Activated naive CD4-positive, alpha-beta T cell treated with Interleukin-2 at 50 U/mL for 16 hours (primary cell): Measurements from ENCODE around the gene ATP13A2.
"Not testable (repeated sequence)": the region's sequence is repeated elsewhere in the genome, so short reads cannot be mapped to it uniquely, and the experiment has no call there.

Experiments
- DNase-seq: peaks from one replicate; pipeline ENCODE4 v3.0.0-alpha.2; 2020

ATP13A2 gene

DNA sequence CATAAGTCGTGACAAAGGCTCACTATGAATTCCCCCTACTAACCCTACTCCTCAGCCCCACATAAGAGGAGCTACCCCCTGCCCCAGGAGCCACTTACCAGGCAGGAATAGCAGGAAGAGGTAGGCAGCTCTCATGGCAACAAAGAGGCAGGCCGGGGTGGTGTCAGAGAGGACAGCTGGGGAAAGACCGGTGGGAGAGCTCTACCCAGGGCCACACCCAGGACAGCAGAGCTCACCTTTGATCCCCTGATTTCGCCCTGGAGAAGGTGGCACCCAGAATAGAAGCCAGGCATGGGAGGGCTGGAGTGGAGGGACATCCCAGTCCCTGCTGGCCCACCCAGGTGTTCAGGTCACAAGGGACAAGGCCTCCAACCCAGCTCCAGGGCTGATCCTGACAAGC, 33.6 kb downstream of the ATP13A2 start:
- no peak for DNase-seq

- DNase-seq: no peak
Observed at GRCh38 chr1:16977377-16977776, 34.4 kb downstream of the ATP13A2 start.

DNA sequence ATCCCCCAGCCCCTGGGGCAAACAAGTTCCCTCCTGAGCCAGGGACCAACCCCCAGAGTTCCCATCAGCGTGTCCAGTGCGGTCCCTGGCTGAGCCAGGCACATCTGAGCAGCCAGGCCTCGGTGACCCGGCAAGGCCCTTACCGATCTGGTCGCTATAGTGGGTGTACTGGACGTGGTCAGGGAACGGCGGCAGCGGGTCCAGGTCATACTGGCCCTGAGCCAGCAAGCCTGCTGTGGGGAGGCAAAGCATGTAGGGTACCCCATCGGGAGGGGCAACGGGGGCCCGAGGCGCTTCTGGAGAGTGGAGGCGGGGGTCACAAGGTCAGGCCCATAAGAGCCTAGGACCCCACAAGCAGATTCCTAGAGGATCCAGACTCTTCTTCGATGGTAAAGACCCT, 34.8 kb downstream of the ATP13A2 start:
- no peak for DNase-seq

GRCh38 chr1:16975838-16976237, 35.9 kb downstream of the ATP13A2 start:
- DNase-seq: no peak

GRCh38 chr1:16975211-16975610, 36.5 kb downstream of the ATP13A2 start:
- no peak for DNase-seq

- DNase-seq: no peak
Observed at GRCh38 chr1:16973215-16973614, 38.5 kb downstream of the ATP13A2 start.

GRCh38 chr1:16972189-16972895, 39.4 kb downstream of the ATP13A2 start:
- no peak for DNase-seq

DNA sequence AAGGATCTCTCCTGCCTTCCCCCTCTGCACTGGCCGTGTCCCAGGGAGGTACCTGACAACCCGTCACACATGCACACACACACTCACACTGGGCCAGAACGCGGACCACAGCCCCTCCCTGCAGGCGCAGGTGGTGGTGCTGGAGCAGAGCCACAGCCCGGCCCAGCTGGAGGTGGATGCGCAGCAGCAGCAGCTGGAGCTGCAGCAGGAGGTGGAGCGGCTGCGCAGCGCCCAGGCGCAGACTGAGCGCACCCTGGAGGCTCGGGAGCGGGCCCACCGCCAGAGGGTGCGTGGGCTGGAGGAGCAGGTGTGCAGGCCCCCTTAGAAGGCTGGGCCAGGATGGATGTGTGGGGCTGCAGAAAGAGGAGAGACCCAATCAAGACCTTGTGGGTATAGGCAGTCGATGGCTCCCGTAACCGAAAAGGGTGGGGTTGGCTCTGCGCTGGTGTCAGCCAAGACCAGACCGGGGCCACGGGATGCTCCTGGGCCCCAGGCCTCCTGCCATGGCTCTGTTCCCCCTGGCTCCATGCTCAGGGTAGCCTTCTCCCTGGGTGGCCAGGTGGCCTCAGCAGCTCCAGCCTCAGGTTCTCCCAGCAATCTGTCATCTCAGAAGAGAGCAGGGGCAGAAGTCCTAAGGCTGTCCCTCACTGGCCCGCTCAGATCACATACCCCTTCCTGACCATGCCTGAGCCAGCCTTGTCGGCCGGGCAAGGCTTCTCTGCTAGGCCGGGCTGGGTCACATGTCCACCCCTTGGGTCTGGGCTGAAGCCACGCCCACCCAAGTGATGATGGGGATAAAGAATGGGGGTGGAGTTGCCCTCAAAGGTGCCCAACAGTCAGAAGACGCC, 40.2 kb downstream of the ATP13A2 start:
- DNase-seq: no peak

DNA sequence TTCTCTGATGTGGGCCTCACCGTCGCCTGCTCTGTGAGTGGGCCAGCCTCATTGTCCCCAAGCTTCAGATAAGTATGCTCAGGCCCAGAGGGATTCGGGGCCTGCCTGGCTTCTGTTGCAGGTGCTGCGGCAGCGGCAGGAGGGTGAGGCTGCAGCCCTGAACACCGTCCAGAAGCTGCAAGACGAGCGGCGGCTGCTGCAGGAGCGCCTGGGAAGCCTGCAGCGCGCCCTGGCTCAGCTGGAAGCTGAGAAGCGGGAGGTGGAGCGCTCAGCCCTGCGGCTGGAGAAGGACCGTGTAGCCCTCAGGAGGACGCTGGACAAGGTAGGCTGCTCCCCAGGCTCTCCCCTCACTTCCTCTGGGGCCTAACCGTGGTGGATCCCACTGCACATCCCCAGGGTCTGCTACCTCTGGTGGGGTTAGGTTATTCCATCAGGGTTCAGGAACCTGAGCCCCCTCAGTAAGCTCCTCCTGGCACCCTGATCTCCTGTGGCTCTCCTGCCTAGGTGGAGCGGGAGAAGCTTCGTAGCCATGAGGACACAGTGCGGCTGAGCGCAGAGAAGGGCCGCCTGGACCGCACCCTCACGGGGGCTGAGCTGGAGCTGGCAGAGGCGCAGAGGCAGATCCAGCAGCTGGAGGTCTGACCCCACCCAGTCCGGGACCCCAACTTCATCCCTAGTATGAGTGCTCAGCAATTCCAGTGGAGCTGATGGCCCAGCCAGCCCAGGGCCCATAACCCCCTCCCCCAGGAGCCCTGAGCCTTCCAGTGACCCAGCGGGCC, 41.4 kb downstream of the ATP13A2 start:
- DNase-seq: no peak

GRCh38 chr1:16969651-16970050, 42.1 kb downstream of the ATP13A2 start:
- DNase-seq: no peak

- DNase-seq: no peak
Observed at GRCh38 chr1:16969057-16969611, 42.6 kb downstream of the ATP13A2 start.

DNA sequence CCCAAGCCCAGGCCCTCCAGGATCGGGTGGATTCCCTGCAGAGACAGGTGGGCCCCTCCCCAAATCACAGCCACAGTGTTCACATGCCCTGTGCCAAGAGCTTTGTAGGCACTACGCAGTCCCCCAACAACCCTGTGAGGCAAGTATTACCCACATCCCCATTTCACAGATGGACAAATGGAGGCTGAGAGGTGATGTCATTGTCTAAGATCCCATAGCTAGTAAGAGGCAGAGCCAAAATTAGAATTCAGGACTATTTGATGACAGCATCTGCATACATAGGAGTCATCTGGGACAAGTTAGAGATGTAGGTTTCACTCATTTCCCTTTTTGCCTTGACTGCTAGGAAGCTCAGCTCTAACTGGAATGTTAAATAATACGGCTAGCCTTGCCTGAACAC, 43.4 kb downstream of the ATP13A2 start:
- no peak for DNase-seq

- DNase-seq: no peak
Observed at GRCh38 chr1:16967962-16968361, 43.8 kb downstream of the ATP13A2 start.

DNA sequence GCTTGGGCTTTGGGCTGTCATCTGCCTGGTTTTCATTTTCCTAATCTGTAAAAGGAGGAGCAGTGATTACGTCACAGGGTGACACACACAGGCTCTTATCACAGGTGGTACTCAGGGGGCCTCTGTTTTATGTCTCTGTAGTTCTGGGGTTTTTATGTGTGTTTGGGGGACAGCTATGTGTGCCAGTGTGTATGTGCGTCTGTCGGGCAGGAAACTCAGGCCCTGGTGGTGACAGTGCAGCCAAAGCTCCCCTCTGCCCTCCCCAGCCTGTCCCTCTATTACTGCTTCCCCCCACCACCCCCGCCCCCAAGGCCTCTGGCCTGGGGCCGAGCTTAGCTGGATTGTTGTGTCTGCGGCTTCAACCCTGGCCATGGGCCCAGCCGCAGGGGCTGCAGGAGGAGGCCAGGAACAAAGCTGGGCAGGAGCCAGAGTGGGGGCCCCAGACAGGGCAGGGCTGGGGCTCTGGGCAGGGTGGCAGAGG, 44.6 kb downstream of the ATP13A2 start:
- no peak for DNase-seq

- no peak for DNase-seq
Observed at GRCh38 chr1:16966282-16966681, 45.4 kb downstream of the ATP13A2 start.

- no peak for DNase-seq
Observed at GRCh38 chr1:16965486-16966067, 46.2 kb downstream of the ATP13A2 start.

GRCh38 chr1:16964169-16964568, 47.6 kb downstream of the ATP13A2 start:
- not testable (repeated sequence) for DNase-seq

- no peak for DNase-seq
Observed at GRCh38 chr1:16961297-16962133, 50.2 kb downstream of the ATP13A2 start.

DNA sequence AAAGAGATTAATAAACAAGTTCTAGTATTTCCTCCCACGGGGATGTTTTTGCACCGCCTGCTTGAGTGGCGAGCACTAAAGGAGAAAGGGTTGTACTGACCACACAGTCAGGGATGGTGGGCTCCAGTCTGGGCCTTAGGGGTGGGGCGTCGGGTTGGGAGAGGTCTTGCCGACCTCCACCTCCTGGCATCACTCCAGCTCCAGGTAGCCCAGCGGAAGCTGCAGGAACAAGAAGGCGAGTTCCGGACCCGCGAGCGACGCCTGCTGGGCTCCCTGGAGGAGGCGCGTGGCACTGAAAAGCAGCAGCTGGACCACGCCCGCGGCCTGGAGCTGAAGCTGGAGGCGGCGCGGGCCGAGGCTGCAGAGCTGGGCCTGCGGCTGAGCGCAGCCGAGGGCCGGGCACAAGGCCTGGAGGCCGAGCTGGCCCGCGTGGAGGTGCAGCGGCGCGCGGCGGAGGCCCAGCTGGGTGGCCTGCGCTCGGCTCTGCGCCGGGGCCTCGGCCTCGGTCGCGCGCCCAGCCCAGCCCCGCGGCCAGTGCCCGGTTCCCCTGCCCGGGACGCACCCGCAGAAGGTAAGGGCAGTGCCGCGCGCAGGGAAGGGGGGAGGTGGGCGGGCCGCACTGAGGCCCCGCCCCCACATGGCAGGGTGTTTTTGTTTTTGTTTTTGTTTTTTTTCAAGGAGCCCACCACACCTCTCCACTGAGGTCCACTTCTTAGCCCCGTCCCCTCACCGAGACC, 51.0 kb downstream of the ATP13A2 start:
- peak; percentile 84 for DNase-seq

DNA sequence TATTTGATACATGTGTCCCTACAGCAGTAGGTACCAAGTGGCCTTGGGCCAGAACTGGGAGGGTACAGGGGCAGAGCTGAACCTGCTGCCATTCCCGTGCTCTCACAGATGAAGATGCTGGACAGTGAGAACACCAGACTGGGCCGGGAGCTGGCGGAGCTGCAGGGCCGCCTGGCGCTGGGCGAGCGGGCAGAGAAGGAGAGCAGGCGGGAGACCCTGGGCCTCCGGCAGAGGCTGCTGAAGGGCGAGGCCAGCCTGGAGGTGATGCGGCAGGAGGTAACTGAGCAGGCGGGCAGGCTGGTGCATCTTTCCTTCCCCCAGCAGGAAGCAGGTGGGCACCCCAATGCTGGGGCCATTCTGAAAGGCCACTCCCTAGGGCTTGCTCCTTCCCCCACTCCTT, 53.3 kb downstream of the ATP13A2 start:
- DNase-seq: no peak

DNA sequence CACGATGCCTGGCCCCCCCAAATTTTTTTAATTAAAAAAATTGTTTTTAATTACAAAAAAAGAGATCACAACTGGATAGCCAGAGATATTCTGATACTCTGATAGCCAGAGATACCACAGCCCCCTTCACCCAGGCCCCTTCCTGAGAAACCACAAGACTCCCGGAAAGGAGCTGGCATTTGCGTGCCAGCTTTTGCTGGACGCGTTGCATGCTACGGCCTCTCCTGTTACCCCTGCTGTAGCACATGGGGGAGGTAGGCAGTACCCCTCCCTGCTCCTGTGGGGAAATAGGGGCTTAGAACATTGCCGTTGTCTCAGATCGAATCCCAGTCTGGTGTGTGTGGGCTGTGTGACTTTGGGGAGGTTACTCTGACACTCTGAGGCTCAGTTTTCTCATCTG, 54.0 kb downstream of the ATP13A2 start:
- no peak for DNase-seq
